MM.1S (cell line): ENCODE measurements around the gene MSX2.

ENCODE experiments used
- DNase-seq: peaks from one replicate; pipeline ENCODE4 v3.0.0-alpha.2; 2015
- H2AFZ ChIP-seq: fragments of 300-600 bp; sonication (generic); 2 replicates; pipeline ENCODE4 v1.6.0; 2016; ENCODE audit warnings: antibody characterized with exemption, low read length
- H3F3A ChIP-seq: fragments of 300-600 bp; sonication (generic); 2 replicates; pipeline ENCODE4 v1.6.1; 2016; ENCODE audit warnings: mild to moderate bottlenecking, antibody characterized with exemption, low read length, moderate library complexity, mixed read lengths; ENCODE audit not compliant: insufficient read depth
- H3K27ac ChIP-seq: fragments of 300-600 bp; sonication (generic); 2 replicates; pipeline ENCODE4 v1.5.1; 2016; ENCODE audit warnings: mild to moderate bottlenecking, low read length
- H3K27me3 ChIP-seq: fragments of 300-600 bp; sonication (generic); replicated peaks from 2 replicates; pipeline ENCODE4 v1.6.0; 2016; ENCODE audit warnings: low read length; ENCODE audit not compliant: insufficient read depth
- H3K36me3 ChIP-seq: fragments of 300-600 bp; sonication (generic); replicated peaks from 2 replicates; pipeline ENCODE4 v1.6.1; 2016; ENCODE audit warnings: mild to moderate bottlenecking, low read length, mixed read lengths; ENCODE audit not compliant: insufficient read depth
- H3K4me1 ChIP-seq: fragments of 300-600 bp; sonication (generic); 2 replicates; pipeline ENCODE4 v1.6.1; 2016; ENCODE audit warnings: low read length, mixed read lengths
- H3K4me2 ChIP-seq: fragments of 300-600 bp; sonication (generic); 2 replicates; pipeline ENCODE4 v1.6.0; 2016; ENCODE audit warnings: low read depth, low read length
- H3K4me3 ChIP-seq: fragments of 300-600 bp; sonication (generic); 2 replicates; pipeline ENCODE4 v1.5.1; 2016; ENCODE audit warnings: low read length, mixed read lengths
- H3K79me2 ChIP-seq: fragments of 300-600 bp; sonication (generic); 2 replicates; pipeline ENCODE4 v1.6.1; 2016; ENCODE audit warnings: mixed run types, low read length, mixed read lengths
- H3K9ac ChIP-seq: fragments of 300-600 bp; sonication (generic); 2 replicates; pipeline ENCODE4 v1.6.1; 2016; ENCODE audit warnings: low read length, mixed read lengths
- H3K9me2 ChIP-seq: fragments of 300-600 bp; sonication (generic); replicated peaks from 2 replicates; pipeline ENCODE4 v1.6.1; 2016; ENCODE audit warnings: mild to moderate bottlenecking, low read length, mixed read lengths; ENCODE audit not compliant: insufficient read depth
- H3K9me3 ChIP-seq: fragments of 300-600 bp; sonication (generic); replicated peaks from 2 replicates; pipeline ENCODE4 v1.6.1; 2016; ENCODE audit warnings: mild to moderate bottlenecking, low read length, mixed read lengths; ENCODE audit not compliant: insufficient read depth
- H4K20me1 ChIP-seq: fragments of 300-600 bp; sonication (generic); 2 replicates; pipeline ENCODE4 v1.6.1; 2016; ENCODE audit warnings: mild to moderate bottlenecking, low read length, moderate library complexity, mixed read lengths; ENCODE audit not compliant: insufficient read depth
- CTCF ChIP-seq: fragments of 300-600 bp; sonication (generic); IDR thresholded peaks from 2 replicates; pipeline ENCODE4 v1.5.1; 2016; ENCODE audit warnings: antibody characterized with exemption, low read length, mixed read lengths
- EZH2 ChIP-seq: fragments of 300-600 bp; sonication (generic); optimal IDR thresholded peaks from 2 replicates; pipeline ENCODE3; 2017; ENCODE audit warnings: low read depth, mild to moderate bottlenecking, antibody characterized with exemption, low read length, mixed read lengths
- EZH2phosphoT487 ChIP-seq: fragments of 300-600 bp; sonication (generic); IDR thresholded peaks from 2 replicates; pipeline ENCODE4 v1.6.1; 2018; ENCODE audit warnings: antibody characterized with exemption, low read length

The MSX2 gene

GRCh38 chr5:174722500-174722899, 1.9 kb upstream of the MSX2 start:
- TF ChIP-seq CTCF (no peak), EZH2phosphoT487 (no peak), EZH2 (no peak)
- no peaks in the 10 kb centered on the region for H3K36me3 ChIP-seq
- no peaks in the 10 kb centered on the region for H3F3A ChIP-seq
- no peak overlapping the region for H3K27ac ChIP-seq
- H3K9me2 ChIP-seq: no peaks in the 10 kb centered on the region
- no peaks in the 10 kb centered on the region for H4K20me1 ChIP-seq
- no peaks in the 10 kb centered on the region for H3K4me1 ChIP-seq
- H3K27me3 ChIP-seq: peaks cover 19% of the 10 kb centered on the region
- H2AFZ ChIP-seq: no peak overlapping the region
- no peak overlapping the region for H3K4me3 ChIP-seq
- DNase-seq: no peak
- no peak overlapping the region for H3K9ac ChIP-seq
- no peaks in the 10 kb centered on the region for H3K79me2 ChIP-seq
- H3K9me3 ChIP-seq: no peaks in the 10 kb centered on the region
- no peak overlapping the region for H3K4me2 ChIP-seq

- Histone ChIP-seq H3K79me2 (no peaks in the 10 kb centered on the region), H3K9me3 (no peaks in the 10 kb centered on the region), H3K9ac (no peak overlapping the region), H3K4me3 (no peak overlapping the region), H4K20me1 (no peaks in the 10 kb centered on the region), H3K27me3 (peaks cover 19% of the 10 kb centered on the region), H2AFZ (no peak overlapping the region), H3K4me2 (no peak overlapping the region), H3K27ac (no peak overlapping the region), H3F3A (no peaks in the 10 kb centered on the region), H3K36me3 (no peaks in the 10 kb centered on the region), H3K9me2 (no peaks in the 10 kb centered on the region), H3K4me1 (no peaks in the 10 kb centered on the region)
- no peak for TF ChIP-seq EZH2
- TF ChIP-seq EZH2phosphoT487: no peak
- no peak for TF ChIP-seq CTCF
- DNase-seq: no peak
These were observed 935 bp upstream of the MSX2 start for GRCh38 chr5:174723315-174723978.

GRCh38 chr5:174723979-174724483, 351 bp upstream of the MSX2 start:
- Histone ChIP-seq H2AFZ (no peak overlapping the region), H3K4me3 (no peak overlapping the region), H3F3A (no peaks in the 10 kb centered on the region), H3K9ac (no peak overlapping the region), H3K4me1 (no peaks in the 10 kb centered on the region), H3K36me3 (no peaks in the 10 kb centered on the region), H3K27me3 (peaks cover 19% of the 10 kb centered on the region), H3K79me2 (no peaks in the 10 kb centered on the region), H3K9me2 (no peaks in the 10 kb centered on the region), H3K9me3 (no peaks in the 10 kb centered on the region), H4K20me1 (no peaks in the 10 kb centered on the region), H3K4me2 (no peak overlapping the region), H3K27ac (no peak overlapping the region)
- TF ChIP-seq EZH2 (no peak), CTCF (no peak), EZH2phosphoT487 (no peak)
- DNase-seq: no peak
